ENCODE data around the gene GATD1. TPM values are rescaled to one million over a fixed set of nuclear protein-coding genes. Genes with fewer than 3 reads are reported as not detected.

The GATD1 gene
- total RNA-seq, 1 donor from 2014 or later = 26.2 TPM

DNA sequence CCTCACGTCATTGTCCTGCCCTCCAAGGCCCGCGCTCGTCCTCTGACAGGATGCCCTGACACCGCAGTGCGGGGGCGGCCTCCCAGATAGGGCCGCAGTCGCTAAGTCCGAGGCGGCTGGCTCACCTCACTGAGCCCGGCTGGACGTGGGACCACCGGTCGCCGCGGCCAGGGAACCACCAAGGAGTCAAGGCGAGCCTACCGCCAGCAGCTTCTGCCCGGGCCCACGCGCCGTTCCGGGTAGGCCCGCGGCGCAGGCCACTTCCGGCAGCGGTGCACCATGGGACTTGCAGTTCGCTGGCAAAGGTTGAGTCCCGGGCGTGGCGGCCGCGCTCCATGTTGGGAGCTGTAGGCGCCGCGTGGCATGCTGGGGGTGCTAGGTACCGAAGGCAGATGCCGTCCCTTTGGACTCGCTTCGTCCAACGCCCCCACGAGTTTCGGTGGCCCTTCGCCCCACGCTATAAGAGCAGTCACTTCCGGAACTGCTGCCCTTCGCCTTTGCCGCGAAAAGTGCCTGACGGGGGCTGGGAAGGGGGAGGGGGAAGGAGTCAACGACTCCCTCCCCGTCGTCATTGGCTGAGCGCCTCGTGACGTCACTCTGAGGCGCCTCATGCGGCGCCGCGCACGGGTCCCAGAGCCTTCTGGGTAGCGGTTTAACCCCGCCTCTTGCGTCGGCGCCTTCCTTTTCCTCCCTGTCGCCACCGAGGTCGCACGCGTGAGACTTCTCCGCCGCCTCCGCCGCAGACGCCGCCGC, 32.2 kb upstream of the GATD1 start, which contains the start of gene RPLP2:
TSS of gene RPLP2 (plus strand) at position 681 of the 753 bp plus-strand sequence. CDS start 268 bp downstream, outside the sequence.
- H3K27ac ChIP-seq (replicated peaks) = peak within 1 kb of the TSS; percentile 98
- H3K4me1 ChIP-seq = peaks cover 54% of the 10 kb centered on the region
- H3K9me3 ChIP-seq (replicated peaks) = no peaks in the 10 kb centered on the region
- H3K36me3 ChIP-seq = peaks cover 25% of the 10 kb centered on the region
- no peaks in the 10 kb centered on the region for H3K27me3 ChIP-seq (ENCODE audit: low read depth)
- TF ChIP-seq, protein P1, sequence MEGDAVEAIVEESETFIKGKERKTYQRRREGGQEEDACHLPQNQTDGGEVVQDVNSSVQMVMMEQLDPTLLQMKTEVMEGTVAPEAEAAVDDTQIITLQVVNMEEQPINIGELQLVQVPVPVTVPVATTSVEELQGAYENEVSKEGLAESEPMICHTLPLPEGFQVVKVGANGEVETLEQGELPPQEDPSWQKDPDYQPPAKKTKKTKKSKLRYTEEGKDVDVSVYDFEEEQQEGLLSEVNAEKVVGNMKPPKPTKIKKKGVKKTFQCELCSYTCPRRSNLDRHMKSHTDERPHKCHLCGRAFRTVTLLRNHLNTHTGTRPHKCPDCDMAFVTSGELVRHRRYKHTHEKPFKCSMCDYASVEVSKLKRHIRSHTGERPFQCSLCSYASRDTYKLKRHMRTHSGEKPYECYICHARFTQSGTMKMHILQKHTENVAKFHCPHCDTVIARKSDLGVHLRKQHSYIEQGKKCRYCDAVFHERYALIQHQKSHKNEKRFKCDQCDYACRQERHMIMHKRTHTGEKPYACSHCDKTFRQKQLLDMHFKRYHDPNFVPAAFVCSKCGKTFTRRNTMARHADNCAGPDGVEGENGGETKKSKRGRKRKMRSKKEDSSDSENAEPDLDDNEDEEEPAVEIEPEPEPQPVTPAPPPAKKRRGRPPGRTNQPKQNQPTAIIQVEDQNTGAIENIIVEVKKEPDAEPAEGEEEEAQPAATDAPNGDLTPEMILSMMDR (IDR thresholded peaks at IDR 0.05; ENCODE audit: borderline replicate concordance) = no peak
- peak; percentile 99 for DNase-seq
- H3K4me3 ChIP-seq = peak within 1 kb of the TSS; percentile 99
- intact Hi-C loops (cut with micrococcal nuclease) = no loop called here

DNA sequence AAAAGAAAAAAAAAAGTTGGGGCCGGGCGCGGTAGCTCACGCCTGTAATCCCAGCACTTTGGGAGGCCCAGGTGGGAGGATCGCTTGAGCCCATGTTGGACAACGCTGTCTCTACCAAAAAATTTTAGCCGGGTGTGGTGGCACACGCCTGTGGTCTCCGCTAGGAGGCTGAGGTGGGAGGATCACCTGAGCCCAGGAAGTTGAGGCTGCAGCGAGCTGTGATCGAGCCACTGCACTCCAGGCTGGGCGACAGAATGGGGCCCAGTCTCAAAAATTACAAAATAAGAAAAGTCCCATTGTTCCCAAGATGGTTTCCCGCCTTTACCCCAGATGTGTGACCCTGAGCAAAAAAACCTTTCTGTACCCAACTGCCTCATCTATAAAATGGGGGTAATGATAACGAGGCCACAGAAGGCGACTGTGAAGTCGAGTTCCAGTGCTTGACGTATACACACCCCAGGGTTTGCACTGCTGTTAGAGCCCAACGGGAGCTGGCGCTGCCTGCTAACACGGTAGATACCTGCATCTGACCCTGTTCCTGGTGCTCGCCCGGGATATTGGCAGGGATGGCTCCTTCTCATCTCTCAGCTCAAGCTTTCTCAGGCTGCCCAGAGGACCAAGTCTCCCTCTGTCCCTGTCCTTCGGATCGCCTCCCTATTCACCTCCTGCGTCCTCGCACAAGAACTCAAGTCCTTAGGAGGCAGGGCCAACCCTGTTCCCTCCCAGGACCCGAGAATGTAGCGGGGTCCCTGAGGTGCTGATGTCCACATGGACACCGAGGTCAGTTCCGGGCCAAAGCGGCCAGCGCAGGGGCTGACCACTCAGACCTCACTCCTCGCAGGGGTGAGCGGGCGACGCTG, 31.4 kb upstream of the GATD1 start:
- peaks cover 62% of the 10 kb centered on the region for H3K4me1 ChIP-seq
- peak overlapping the region; percentile 98 for H3K27ac ChIP-seq (replicated peaks)
- H3K36me3 ChIP-seq = peaks cover 25% of the 10 kb centered on the region
- no peaks in the 10 kb centered on the region for H3K9me3 ChIP-seq (replicated peaks)
- no peaks in the 10 kb centered on the region for H3K27me3 ChIP-seq (ENCODE audit: low read depth)
- TF ChIP-seq, protein P1 (IDR thresholded peaks at IDR 0.05; ENCODE audit: borderline replicate concordance) = no peak
- DNase-seq = no peak
- intact Hi-C loops (cut with micrococcal nuclease) = no loop called here
- peak overlapping the region; percentile 99 for H3K4me3 ChIP-seq

DNA sequence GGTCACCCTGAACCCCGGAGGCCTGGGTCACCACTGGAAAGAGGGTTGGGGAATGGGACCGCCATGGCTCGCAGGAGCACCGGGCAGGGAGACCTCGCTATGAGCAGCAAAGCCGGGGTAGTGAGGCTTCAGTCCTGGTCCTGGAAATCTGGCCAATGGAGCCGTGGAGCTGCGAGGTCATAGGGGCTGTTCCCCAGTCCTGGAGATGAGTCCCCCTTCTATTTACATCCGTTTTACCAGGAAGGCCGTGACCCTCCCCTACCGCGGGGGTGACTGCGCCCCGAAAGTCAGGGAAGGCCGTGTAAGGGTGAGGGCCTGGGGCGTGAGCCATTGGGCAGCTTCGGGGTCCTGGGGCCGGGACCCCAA, 27.3 kb upstream of the GATD1 start:
- DNase-seq = no peak
- intact Hi-C loops (cut with micrococcal nuclease) = no loop called here
- TF ChIP-seq, protein P1 (IDR thresholded peaks at IDR 0.05; ENCODE audit: borderline replicate concordance) = no peak
- H3K4me1 ChIP-seq = peaks cover 52% of the 10 kb centered on the region
- no peaks in the 10 kb centered on the region for H3K9me3 ChIP-seq (replicated peaks)
- H3K36me3 ChIP-seq = peaks cover 34% of the 10 kb centered on the region
- H3K4me3 ChIP-seq = peak overlapping the region; percentile 77
- peak overlapping the region; percentile 97 for H3K27ac ChIP-seq (replicated peaks)
- no peaks in the 10 kb centered on the region for H3K27me3 ChIP-seq (ENCODE audit: low read depth)

DNA sequence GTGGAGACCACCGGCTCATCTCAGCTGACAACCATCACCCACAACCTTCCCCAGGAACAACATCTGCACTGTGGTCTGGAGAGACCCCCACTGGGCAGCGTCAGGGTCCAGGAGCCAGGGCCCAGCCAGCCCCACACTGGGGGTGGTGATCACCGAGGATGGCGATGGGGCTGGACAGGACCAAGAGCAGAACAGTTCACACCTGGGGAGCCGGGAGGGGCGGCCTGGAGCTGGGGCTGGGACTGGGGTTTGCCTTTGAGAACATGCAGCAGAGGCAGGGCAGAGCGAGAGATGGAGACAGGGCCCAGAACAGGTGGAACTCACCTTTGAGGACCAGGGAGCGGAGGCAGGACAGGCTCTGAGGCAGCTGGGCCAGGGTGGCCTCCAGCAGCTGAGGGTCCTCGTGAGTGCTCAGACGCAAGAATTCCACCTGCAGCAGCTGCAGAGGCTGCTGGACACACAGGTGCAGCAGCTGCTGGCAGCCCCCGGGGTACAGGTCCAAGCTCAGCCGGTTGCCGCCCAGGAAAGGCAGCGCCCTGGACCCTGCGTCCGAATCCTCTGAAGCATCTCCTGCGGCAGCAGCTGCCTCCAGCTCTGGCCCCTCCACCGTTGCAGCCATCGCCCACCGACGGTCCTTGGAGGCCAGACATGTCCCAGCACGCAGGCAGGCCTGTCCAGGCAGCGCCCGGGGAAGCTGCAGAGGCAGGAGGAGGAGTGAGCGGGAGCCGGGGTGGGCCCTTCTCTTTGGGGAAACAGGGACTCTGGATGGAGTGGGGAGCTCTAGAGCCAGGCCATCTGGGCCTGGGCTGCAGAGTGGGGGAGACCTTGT, 26.7 kb upstream of the GATD1 start:
- peaks cover 36% of the 10 kb centered on the region for H3K36me3 ChIP-seq
- H3K27me3 ChIP-seq (ENCODE audit: low read depth) = no peaks in the 10 kb centered on the region
- no peaks in the 10 kb centered on the region for H3K9me3 ChIP-seq (replicated peaks)
- DNase-seq = no peak
- TF ChIP-seq, protein P1 (IDR thresholded peaks at IDR 0.05; ENCODE audit: borderline replicate concordance) = no peak
- peak overlapping the region; percentile 97 for H3K27ac ChIP-seq (replicated peaks)
- intact Hi-C loops (cut with micrococcal nuclease) = no loop called here
- peak overlapping the region; percentile 77 for H3K4me3 ChIP-seq
- H3K4me1 ChIP-seq = peaks cover 48% of the 10 kb centered on the region

DNA sequence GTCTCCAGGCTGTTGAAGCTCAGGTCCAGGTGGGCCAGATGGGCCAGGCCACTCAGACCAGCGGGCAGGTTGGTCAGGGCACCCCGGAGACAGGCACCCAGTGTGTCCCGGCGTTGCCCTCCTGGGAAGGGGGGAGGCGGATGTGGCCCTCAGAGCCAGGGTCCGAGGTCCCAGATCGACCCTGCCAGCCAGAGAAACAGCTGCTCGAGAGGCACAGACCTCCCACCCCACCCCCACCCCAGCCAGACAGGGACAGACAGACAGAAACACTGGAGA, 26.1 kb upstream of the GATD1 start:
- Histone ChIP-seq H3K27me3 (ENCODE audit: low read depth) (no peaks in the 10 kb centered on the region), H3K27ac (replicated peaks) (no peak overlapping the region), H3K4me3 (no peak overlapping the region), H3K36me3 (peaks cover 36% of the 10 kb centered on the region), H3K4me1 (peaks cover 46% of the 10 kb centered on the region), H3K9me3 (replicated peaks) (no peaks in the 10 kb centered on the region)
- intact Hi-C loops (cut with micrococcal nuclease) = no loop called here
- TF ChIP-seq, protein P1 (IDR thresholded peaks at IDR 0.05; ENCODE audit: borderline replicate concordance) = no peak
- no peak for DNase-seq

All from left ventricle myocardium inferior (tissue), 1 donor.